SK-N-MC (cell line): ENCODE measurements around the gene ZNF813.

Experiments used
- EZH2 ChIP-seq: fragments of 200-600 bp; sonication (generic); IDR thresholded peaks from one replicate; pipeline ENCODE4 v1.6.1; 2017; ENCODE audit warnings: antibody characterized with exemption
- FOXP2 ChIP-seq: optimal IDR thresholded peaks from 2 replicates; pipeline ENCODE3; 2011; ENCODE audit warnings: mild to moderate bottlenecking, moderate library complexity; ENCODE audit not compliant: insufficient read depth; ENCODE audit errors: extremely low read length, control extremely low read depth
- POLR2AphosphoS5 ChIP-seq: IDR thresholded peaks from 2 replicates; pipeline ENCODE4 v1.6.1; 2012; ENCODE audit warnings: mild to moderate bottlenecking, low read depth, low read length, borderline replicate concordance

DNA sequence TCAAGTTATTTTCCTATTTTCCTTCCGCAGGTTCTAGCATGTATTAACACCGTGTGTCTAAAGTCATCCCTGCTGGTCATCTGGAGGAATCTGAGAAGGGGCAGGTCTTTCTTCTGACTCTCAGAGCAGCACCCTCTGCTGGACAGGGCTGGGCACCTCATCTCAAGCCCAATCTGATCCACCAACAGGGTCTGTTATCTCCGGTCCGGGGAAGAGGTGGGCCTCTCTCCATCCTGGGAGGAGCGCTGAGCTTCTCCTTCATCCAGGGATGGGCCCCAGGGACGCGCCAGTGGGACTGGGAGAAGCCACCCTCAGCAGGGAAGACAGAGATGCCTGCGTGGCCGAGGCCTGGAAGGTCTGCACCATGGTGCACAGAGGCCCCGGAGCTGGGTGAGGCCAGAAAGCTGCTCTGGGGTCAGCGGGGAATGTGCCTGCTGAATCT is 44.4 kb downstream of the ZNF813 start:
- TF ChIP-seq POLR2AphosphoS5 (no peak), EZH2 (no peak), FOXP2 (no peak)
